Ovary (tissue), 9 donors: ENCODE data around the gene FBXW7. TPM values are rescaled to one million over a fixed set of nuclear protein-coding genes. Genes with fewer than 3 reads are reported as not detected.

Experiments used
- DNase-seq, 5 donors: peaks; one replicate each; pipeline ENCODE4 v3.0.0-alpha.2; 2019 to 2020
- H3K27ac ChIP-seq, 2 donors: fragments of 200-600 bp; one replicate each; pipeline versions ENCODE4 v1.5.1 to v1.8.0; 2019 to 2022
- H3K27me3 ChIP-seq: fragments of 200-600 bp; one replicate; pipeline ENCODE4 v1.8.0; 2022
- H3K36me3 ChIP-seq: fragments of 200-600 bp; sonication (generic); one replicate; pipeline ENCODE4 v1.5.1; 2019
- H3K4me1 ChIP-seq: one replicate; pipeline ENCODE4 v1.8.1; 2013; ENCODE audit warnings: mild to moderate bottlenecking, moderate library complexity; ENCODE audit not compliant: insufficient read depth
- H3K4me3 ChIP-seq: fragments of 200-600 bp; sonication (generic); one replicate; pipeline ENCODE4 v1.5.1; 2017
- H3K9me3 ChIP-seq, 2 donors: fragments of 200-600 bp in 1 of 2; sonication (generic) in 1 of 2; one replicate each; pipeline versions ENCODE4 v1.5.1 to v1.8.1; 2013 to 2019; ENCODE audit warnings: mild to moderate bottlenecking in 1 of 2, moderate library complexity in 1 of 2
- CTCF ChIP-seq, 3 donors: fragments of 450-650 bp in 2 of 3; fragments of 200-600 bp in 1 of 3; IDR thresholded peaks; one replicate each; pipeline versions ENCODE4 v1.5.1 to v1.8.0; 2016 to 2022; ENCODE audit warnings: antibody characterized with exemption in 3 of 3, mild to moderate bottlenecking in 1 of 3
- EP300 ChIP-seq: sonication (generic); formaldehyde crosslinking; IDR thresholded peaks from one replicate; pipeline ENCODE4 v1.6.1; 2017; ENCODE audit warnings: antibody characterized with exemption
- POLR2A ChIP-seq: fragments of 450-650 bp; IDR thresholded peaks from one replicate; pipeline ENCODE4 v1.6.1; 2017; ENCODE audit warnings: antibody characterized with exemption, mild to moderate bottlenecking, moderate library complexity
- WGBS, 3 donors: extraction: QIAGEN DNeasy Blood & Tissue Kit in 1 of 3; methylation state at CpG; one replicate each; pipeline versions ENCODE4 v1.1.5 to v1.1.7; 2013 to 2017; 5-methylcytosine and 5-hydroxymethylcytosine counted together
- intact Hi-C, 4 donors: fragments of 100-400 bp; cut with DNase I; formaldehyde crosslinking; loops; one replicate each; pipeline versions ENCODE4 v1.11.0 to v1.15.1; 2022 to 2023
- polyA plus RNA-seq, 2 donors: library from polyadenylated mRNA; stranded (reverse); fragments of 200-250 nt in 1 of 2; fragments of 350-450 nt in 1 of 2; fragmentation: Illumina TruSeq in 1 of 2; extraction: RNeasy Lipid Tissue Mini Kit (QIAGEN cat#74804) in 1 of 2; gene quantifications; one replicate each; pipeline ENCODE4 v1.2.3, GENCODE V29; 2013 to 2014
- total RNA-seq, 7 donors: library from RNA; depleted of rRNA in 2 of 7; stranded (reverse); fragments of >200 nt in 2 of 7; fragmentation: NEBNext Ultra II Directional in 3 of 7; extraction: Animal tissue kit (Norgen Biotek cat#: 25700) in 3 of 7; gene quantifications; one replicate each; pipeline versions ENCODE4 v1.1.0 to v1.2.4, GENCODE V29; 2016 to 2023
- donor health status: DM: no; HTN: no; CAD: no; lungs with moderate emphysema.
- donor health status: DM: no; HTN: no; CAD: no.
- donor health status: Bipolar disorder and iron deficiency.
- donor health status: DM: yes; HTN: yes; CAD: no.
- donor health status: DM: no; HTN: no; CAD: no.
- donor health status: DM: yes; HTN: yes; CAD: no.

Gene FBXW7
- total and polyA plus RNA-seq, 9 donors = 9.1 to 66.8 (median 42.9) TPM

- TF ChIP-seq CTCF (IDR thresholded peaks at IDR 0.05) (no peak), EP300 (no peak), POLR2A (no peak)
- Histone ChIP-seq H3K4me1 (no peaks in the 10 kb centered on the region), H3K9me3 (no peaks in the 10 kb centered on the region), H3K36me3 (no peaks in the 10 kb centered on the region), H3K27ac (no peak overlapping the region), H3K4me3 (no peak overlapping the region), H3K27me3 (no peaks in the 10 kb centered on the region)
- intact Hi-C loops = no loop called here
- WGBS, 3 donors = 86 to 94% (median 87%) methylated on average over 1 of the region's 1 CpG
- DNase-seq = no peak
Observed at GRCh38 chr4:152323221-152323620, 212.7 kb downstream of the FBXW7 start.

DNA sequence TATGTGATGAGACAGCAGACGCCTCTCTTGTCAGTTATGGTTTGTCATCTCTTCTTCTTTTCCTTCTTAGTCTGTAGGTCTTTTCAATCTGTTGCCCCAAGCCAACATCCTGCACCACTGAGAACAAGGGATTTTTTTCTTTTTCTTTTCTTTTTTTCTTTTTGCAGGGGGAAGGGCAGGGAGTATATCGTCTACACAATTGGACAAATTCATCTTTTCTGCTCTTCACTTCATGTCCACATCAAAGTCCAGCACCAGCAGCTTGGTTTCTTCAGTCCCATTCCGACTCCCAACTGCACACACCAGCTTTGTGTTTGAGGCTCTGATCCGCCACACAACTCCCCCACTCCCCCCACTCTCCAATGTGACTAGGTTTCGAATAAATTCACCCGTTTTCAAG lies 213.2 kb downstream of the FBXW7 start:
- Histone ChIP-seq H3K36me3 (no peaks in the 10 kb centered on the region), H3K9me3 (no peaks in the 10 kb centered on the region), H3K4me1 (no peaks in the 10 kb centered on the region), H3K27me3 (no peaks in the 10 kb centered on the region), H3K27ac (no peak overlapping the region), H3K4me3 (no peak overlapping the region)
- DNase-seq = no peak
- 95 to 96% (median 95%) methylated on average over 6 of the region's 6 CpGs for WGBS, 3 donors
- intact Hi-C loops = no loop called here
- TF ChIP-seq POLR2A = no peak
- no peak for TF ChIP-seq EP300
- TF ChIP-seq CTCF (IDR thresholded peaks at IDR 0.05) = no peak

DNA sequence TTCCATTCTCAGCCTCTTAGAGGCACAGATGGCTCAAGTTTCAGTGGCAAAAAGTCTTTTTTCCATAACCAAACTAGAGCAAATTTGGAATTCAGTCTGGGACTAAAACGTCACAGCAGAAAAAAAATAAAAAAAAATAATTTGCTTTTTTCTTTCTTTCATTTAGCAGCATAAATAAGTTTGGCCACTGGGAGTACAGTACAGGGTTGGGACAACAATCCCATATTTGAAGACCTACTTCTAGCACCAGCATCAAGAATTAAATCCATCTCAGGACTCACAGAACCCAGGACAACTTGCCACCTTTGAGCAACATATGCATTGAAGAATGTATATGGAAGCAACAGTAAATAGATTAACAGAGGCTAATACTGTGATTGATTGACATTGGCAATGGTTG lies 214.0 kb downstream of the FBXW7 start:
- WGBS, 3 donors = 10 to 19% (median 11%) methylated on average over 1 of the region's 1 CpG
- Histone ChIP-seq H3K4me3 (no peak overlapping the region), H3K9me3 (no peaks in the 10 kb centered on the region), H3K27me3 (no peaks in the 10 kb centered on the region), H3K27ac (no peak overlapping the region), H3K36me3 (no peaks in the 10 kb centered on the region), H3K4me1 (no peaks in the 10 kb centered on the region)
- DNase-seq = no peak
- intact Hi-C loops = no loop called here
- TF ChIP-seq POLR2A = no peak
- TF ChIP-seq EP300 = no peak
- TF ChIP-seq CTCF (IDR thresholded peaks at IDR 0.05) = no peak

- no peak for DNase-seq
- Histone ChIP-seq H3K27me3 (no peaks in the 10 kb centered on the region), H3K4me1 (no peaks in the 10 kb centered on the region), H3K4me3 (no peak overlapping the region), H3K9me3 (no peaks in the 10 kb centered on the region), H3K36me3 (no peaks in the 10 kb centered on the region), H3K27ac (no peak overlapping the region)
- TF ChIP-seq CTCF (IDR thresholded peaks at IDR 0.05) (no peak), POLR2A (no peak)
- 28 to 47% (median 41%) methylated on average over 4 of the region's 4 CpGs for WGBS, 3 donors
- intact Hi-C loops = no loop called here
Observed at GRCh38 chr4:152321398-152321797, 214.5 kb downstream of the FBXW7 start.

DNA sequence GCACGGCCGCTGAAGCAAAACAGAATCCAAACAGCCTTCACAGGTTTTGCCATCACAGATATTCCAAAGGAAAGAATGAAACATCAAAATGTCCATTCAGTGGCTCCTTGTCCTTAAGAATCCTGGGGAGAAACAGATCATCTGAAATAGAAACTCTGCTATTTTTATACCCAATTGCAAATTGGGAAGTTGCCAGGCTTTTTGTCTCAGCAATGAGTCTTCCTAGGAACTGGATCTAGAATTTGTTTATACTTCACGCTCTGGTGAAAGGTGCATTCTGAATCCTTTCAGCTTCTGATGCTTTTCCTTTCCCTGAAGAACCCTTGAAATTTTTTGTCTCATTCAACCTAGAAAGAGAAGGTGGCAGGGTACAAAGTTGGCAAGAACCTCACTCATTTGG lies 218.9 kb downstream of the FBXW7 start:
- Histone ChIP-seq H3K27me3 (no peaks in the 10 kb centered on the region), H3K4me1 (no peaks in the 10 kb centered on the region), H3K27ac (no peak overlapping the region), H3K9me3 (no peaks in the 10 kb centered on the region), H3K36me3 (no peaks in the 10 kb centered on the region), H3K4me3 (no peak overlapping the region)
- 83 to 87% (median 87%) methylated on average over 3 of the region's 3 CpGs for WGBS, 3 donors
- DNase-seq = no peak
- TF ChIP-seq CTCF (IDR thresholded peaks at IDR 0.05) = no peak
- no peak for TF ChIP-seq POLR2A
- TF ChIP-seq EP300 = no peak
- intact Hi-C loops = no loop called here
